Keratinocyte (primary cell): ENCODE results near the gene STARD10. TPM values are rescaled to one million over a fixed set of nuclear protein-coding genes. Genes with fewer than 3 reads are reported as not detected.

Experiments used
- DNase-seq: peaks from one replicate; pipeline ENCODE4 v3.0.0-alpha.2; 2011; ENCODE audit warnings: low read depth, missing footprints, low spot score
- FAIRE-seq: peaks from 2 replicates; lab custom pipeline; 2011; peaks lifted over from hg19 to GRCh38; lab: Jason Lieb, UNC
- H2AFZ ChIP-seq: 2 replicates; pipeline ENCODE4 v1.6.0; 2012; ENCODE audit warnings: low read length, control low read depth, inconsistent platforms; ENCODE audit not compliant: control insufficient read depth
- H3K27ac ChIP-seq: 2 replicates; pipeline ENCODE4 v1.5.1; 2011; ENCODE audit warnings: low read length; ENCODE audit not compliant: control insufficient read depth, insufficient read depth
- H3K27me3 ChIP-seq: 3 replicates; pipeline ENCODE4 v1.6.0; 2011; ENCODE audit warnings: low read length; ENCODE audit not compliant: control insufficient read depth, insufficient read depth; ENCODE audit errors: extremely low read depth
- H3K36me3 ChIP-seq, 2 experiments: 2 replicates in 1 of 2; 3 replicates in 1 of 2; pipeline ENCODE4 v1.5.1; 2011; ENCODE audit warnings: low read length in 2 of 2, mild to moderate bottlenecking in 1 of 2; ENCODE audit not compliant: control insufficient read depth in 2 of 2, insufficient read depth in 2 of 2; ENCODE audit errors: extremely low read depth in 1 of 2
- H3K4me1 ChIP-seq: 3 replicates; pipeline ENCODE4 v1.5.1; 2011; ENCODE audit warnings: low read length; ENCODE audit not compliant: control insufficient read depth, insufficient read depth; ENCODE audit errors: extremely low read depth
- H3K4me2 ChIP-seq: 3 replicates; pipeline ENCODE4 v1.6.0; 2011; ENCODE audit warnings: low read depth, low read length; ENCODE audit not compliant: control insufficient read depth, insufficient read depth; ENCODE audit errors: extremely low read depth
- H3K4me3 ChIP-seq, 3 experiments: fragments of 200-600 bp in 1 of 3; sonication (generic) in 1 of 3; 2 replicates in 2 of 3; 3 replicates in 1 of 3; pipeline ENCODE4 v1.5.1; 2011 to 2016; ENCODE audit warnings: low read length in 3 of 3, mild to moderate bottlenecking in 3 of 3, control low read depth in 2 of 3, inconsistent platforms in 1 of 3, low read depth in 1 of 3, mixed read lengths in 1 of 3, mixed run types in 1 of 3, moderate library complexity in 1 of 3; ENCODE audit not compliant: control insufficient read depth in 2 of 3, insufficient read depth in 2 of 3; ENCODE audit errors: extremely low read depth in 1 of 3
- H3K79me2 ChIP-seq: 2 replicates; pipeline ENCODE4 v1.6.0; 2012; ENCODE audit warnings: low read length; ENCODE audit not compliant: control insufficient read depth, insufficient read depth
- H3K9ac ChIP-seq: 3 replicates; pipeline ENCODE4 v1.6.0; 2011; ENCODE audit warnings: low read length; ENCODE audit not compliant: control insufficient read depth, insufficient read depth; ENCODE audit errors: extremely low read depth
- H3K9me1 ChIP-seq: 3 replicates; pipeline ENCODE4 v1.6.0; 2011; ENCODE audit warnings: low read length; ENCODE audit not compliant: control insufficient read depth, insufficient read depth; ENCODE audit errors: extremely low read depth
- H3K9me3 ChIP-seq: 2 replicates; pipeline ENCODE4 v1.5.1; 2012; ENCODE audit warnings: low read depth, low read length; ENCODE audit not compliant: control insufficient read depth
- H4K20me1 ChIP-seq: 3 replicates; pipeline ENCODE4 v1.6.0; 2011; ENCODE audit warnings: low read length; ENCODE audit not compliant: control insufficient read depth, insufficient read depth; ENCODE audit errors: extremely low read depth
- EZH2 ChIP-seq: IDR thresholded peaks from one replicate; pipeline ENCODE4 v1.6.1; 2012; ENCODE audit warnings: inconsistent platforms, mild to moderate bottlenecking, low read length, moderate library complexity
- dilution Hi-C: fragments of 300-500 bp; cut with MboI; formaldehyde crosslinking; loops from one replicate; pipeline ENCODE4 v1.7.0; 2020; ENCODE audit warnings: low sequenced_read_pairs; ENCODE audit not compliant: extremely low pct_ligation_motif_present
- polyA plus RNA-seq, 5 experiments: library from polyadenylated mRNA; depleted of rRNA in 3 of 5; stranded (reverse) in 3 of 5; stranded (forward) in 1 of 5; unstranded in 1 of 5; fragments of >200 nt; gene quantifications; 1 replicate in 1 of 5; 2 replicates in 3 of 5; 3 replicates in 1 of 5; pipeline versions ENCODE4 v1.2.1 to v1.2.3, GENCODE V29; 2011 to 2012; ENCODE audit warnings: missing spikeins in 2 of 5, low read depth in 1 of 5, low replicate concordance in 1 of 5
- TF ChIP-seq, protein P1 (sequence below), 3 experiments: IDR thresholded peaks in 1 of 3; conservative IDR thresholded peaks in 1 of 3; optimal IDR thresholded peaks in 1 of 3; 2 replicates in 2 of 3; 3 replicates in 1 of 3; pipeline versions ENCODE3 to v1.5.1; 2011; ENCODE audit warnings: low read length in 3 of 3, mild to moderate bottlenecking in 3 of 3, moderate library complexity in 2 of 3, control low read depth in 1 of 3, inconsistent platforms in 1 of 3; ENCODE audit not compliant: insufficient read depth in 2 of 3; ENCODE audit errors: extremely low read depth in 1 of 3

STARD10 gene
- polyA plus RNA-seq, 1 donor (not counting 4 experiments of a cell fraction or from before 2014, with no cell fraction given): 67.0 TPM

DNA sequence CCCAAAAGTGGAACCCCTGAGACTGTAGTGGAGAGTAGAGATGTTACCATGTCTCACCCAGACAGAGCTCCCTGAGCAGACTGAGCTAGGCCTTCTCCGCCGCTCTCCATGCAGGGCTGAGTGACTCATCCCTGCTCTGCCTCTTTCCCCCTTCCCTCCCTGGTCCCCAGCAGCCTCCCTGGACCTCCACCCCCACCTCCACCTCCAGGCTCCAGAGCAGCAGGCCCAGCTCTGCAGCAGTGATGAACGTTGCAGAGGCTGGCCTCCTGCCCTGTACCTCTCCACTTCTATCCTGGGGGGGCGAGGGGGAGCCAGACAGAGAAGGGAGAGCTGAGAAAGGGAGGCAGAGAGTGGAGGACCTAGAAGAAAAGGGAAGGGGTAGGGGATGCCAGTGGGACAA lies 22.3 kb downstream of the STARD10 start:
- H2AFZ ChIP-seq: no peak overlapping the region
- H3K9me1 ChIP-seq: peaks cover 3% of the 10 kb centered on the region
- dilution Hi-C loops: no loop called here
- no peaks in the 10 kb centered on the region for H3K9me3 ChIP-seq
- no peak for FAIRE-seq
- no peak overlapping the region for H3K4me2 ChIP-seq
- no peak overlapping the region for H3K4me3 ChIP-seq
- H3K27me3 ChIP-seq: no peaks in the 10 kb centered on the region
- peaks cover 32% of the 10 kb centered on the region for H3K4me1 ChIP-seq
- H3K79me2 ChIP-seq: no peaks in the 10 kb centered on the region
- no peaks in the 10 kb centered on the region for H4K20me1 ChIP-seq
- H3K36me3 ChIP-seq: no peaks in the 10 kb centered on the region
- no peak for DNase-seq
- no peak overlapping the region for H3K9ac ChIP-seq
- no peak overlapping the region for H3K27ac ChIP-seq
- TF ChIP-seq, protein P1, sequence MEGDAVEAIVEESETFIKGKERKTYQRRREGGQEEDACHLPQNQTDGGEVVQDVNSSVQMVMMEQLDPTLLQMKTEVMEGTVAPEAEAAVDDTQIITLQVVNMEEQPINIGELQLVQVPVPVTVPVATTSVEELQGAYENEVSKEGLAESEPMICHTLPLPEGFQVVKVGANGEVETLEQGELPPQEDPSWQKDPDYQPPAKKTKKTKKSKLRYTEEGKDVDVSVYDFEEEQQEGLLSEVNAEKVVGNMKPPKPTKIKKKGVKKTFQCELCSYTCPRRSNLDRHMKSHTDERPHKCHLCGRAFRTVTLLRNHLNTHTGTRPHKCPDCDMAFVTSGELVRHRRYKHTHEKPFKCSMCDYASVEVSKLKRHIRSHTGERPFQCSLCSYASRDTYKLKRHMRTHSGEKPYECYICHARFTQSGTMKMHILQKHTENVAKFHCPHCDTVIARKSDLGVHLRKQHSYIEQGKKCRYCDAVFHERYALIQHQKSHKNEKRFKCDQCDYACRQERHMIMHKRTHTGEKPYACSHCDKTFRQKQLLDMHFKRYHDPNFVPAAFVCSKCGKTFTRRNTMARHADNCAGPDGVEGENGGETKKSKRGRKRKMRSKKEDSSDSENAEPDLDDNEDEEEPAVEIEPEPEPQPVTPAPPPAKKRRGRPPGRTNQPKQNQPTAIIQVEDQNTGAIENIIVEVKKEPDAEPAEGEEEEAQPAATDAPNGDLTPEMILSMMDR (optimal IDR thresholded peaks at IDR 0.05 in 1 of 3, IDR thresholded peaks at IDR 0.05 in 1 of 3, conservative IDR thresholded peaks at IDR 0.05 in 1 of 3; ENCODE audit: extremely low read depth in 1 of 3, insufficient read depth in 2 of 3, low read length in 3 of 3): no peak

DNA sequence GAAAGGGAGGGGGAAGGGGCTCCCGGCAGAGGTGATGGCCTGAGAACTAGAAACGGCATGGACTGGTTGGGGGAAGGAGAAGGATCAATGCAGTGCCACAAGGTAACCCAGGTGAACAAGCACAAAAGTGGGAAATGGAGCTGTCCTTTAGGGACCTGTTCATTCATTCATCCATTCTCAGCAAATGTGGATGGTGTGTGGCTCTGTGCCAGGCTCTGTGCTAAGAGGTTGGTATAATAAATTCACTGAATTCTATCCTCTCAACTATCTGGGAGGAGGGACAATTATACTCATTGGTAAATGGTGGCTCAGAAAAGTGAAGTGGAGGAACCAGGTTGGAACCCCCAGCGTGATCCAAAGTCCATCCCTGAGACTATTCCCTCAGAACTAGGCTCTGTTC lies 23.0 kb downstream of the STARD10 start:
- FAIRE-seq (no peak), DNase-seq (no peak)
- Histone ChIP-seq H3K36me3 (no peaks in the 10 kb centered on the region), H4K20me1 (no peaks in the 10 kb centered on the region), H3K4me3 (no peak overlapping the region), H3K9ac (no peak overlapping the region), H3K4me2 (no peak overlapping the region), H3K27me3 (no peaks in the 10 kb centered on the region), H3K9me3 (no peaks in the 10 kb centered on the region), H3K27ac (no peak overlapping the region), H3K9me1 (peaks cover 3% of the 10 kb centered on the region), H3K79me2 (no peaks in the 10 kb centered on the region), H2AFZ (no peak overlapping the region), H3K4me1 (peaks cover 31% of the 10 kb centered on the region)
- dilution Hi-C loops: no loop called here
- TF ChIP-seq, protein P1 (optimal IDR thresholded peaks at IDR 0.05 in 1 of 3, IDR thresholded peaks at IDR 0.05 in 1 of 3, conservative IDR thresholded peaks at IDR 0.05 in 1 of 3; ENCODE audit: extremely low read depth in 1 of 3, insufficient read depth in 2 of 3, low read length in 3 of 3): no peak
- no peak for TF ChIP-seq EZH2
